Measurements from ENCODE around the gene RASA2. TPM values are rescaled to one million over a fixed set of nuclear protein-coding genes. Genes with fewer than 3 reads are reported as not detected.

Gene RASA2
- total and polyA plus RNA-seq, 10 of the 15 experiments (the other 5 are each of a cell fraction or from before 2014, with no cell fraction given) = 1.9 to 9.4 (median 7.2) TPM

DNA sequence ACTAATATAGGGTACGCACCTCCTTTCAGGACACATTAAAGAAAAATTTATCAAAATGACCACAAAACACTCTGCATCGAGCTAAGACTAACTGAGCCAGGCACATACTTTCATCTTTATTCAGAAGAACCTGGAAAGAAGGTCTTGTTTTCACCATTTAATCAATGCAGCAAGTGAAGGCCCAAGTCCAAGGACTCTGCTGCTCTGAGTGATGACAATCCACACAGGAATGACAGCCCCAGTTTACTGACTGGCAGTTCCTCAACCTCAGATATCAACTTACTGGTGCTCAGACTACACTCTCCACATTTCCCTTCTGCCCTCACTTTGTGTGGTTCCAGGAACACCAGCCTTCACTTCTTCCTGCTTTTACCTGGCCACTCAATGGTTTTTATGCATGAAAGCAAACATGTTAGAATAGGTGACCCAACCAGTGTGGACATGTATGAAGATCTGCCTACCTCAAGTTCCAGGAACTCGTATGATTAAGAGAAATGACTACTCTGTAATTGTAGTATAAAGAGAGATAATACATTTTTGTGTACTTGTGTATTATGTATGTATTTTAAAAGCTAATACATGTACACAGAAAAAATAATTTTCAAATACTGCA, 29.1 kb upstream of the RASA2 start:
- peaks cover 3% of the 10 kb centered on the region; the same call in 1 of the 2 replicates for H3K4me1 ChIP-seq (ENCODE audit: control insufficient read depth, insufficient read depth, low read length)
- no peak for DNase-seq (ENCODE audit: low read depth, low spot score)
- H4K20me1 ChIP-seq (ENCODE audit: control insufficient read depth, insufficient read depth) = no peaks in the 10 kb centered on the region
- no peak for TF ChIP-seq TBL1XR1 (IDR thresholded peaks at IDR 0.05; ENCODE audit: low read depth, low read length)
- H3K27ac ChIP-seq (ENCODE audit: control insufficient read depth, insufficient read depth) = no peak overlapping the region
- no peak overlapping the region for H2AFZ ChIP-seq (ENCODE audit: control insufficient read depth, low read depth, low read length)
- BruUV-seq (replicated peaks) = no TSS peak
- H3K79me2 ChIP-seq (ENCODE audit: control insufficient read depth, insufficient read depth, low read length) = no peaks in the 10 kb centered on the region
- FAIRE-seq = no peak
- no peak overlapping the region for H3K4me2 ChIP-seq (ENCODE audit: control insufficient read depth, insufficient read depth)
- no peak overlapping the region for H3K9ac ChIP-seq (ENCODE audit: control insufficient read depth, insufficient read depth, low read length)
- ChIA-PET POLR2A (no interaction called here), SMC1A (ENCODE audit: uncharacterized antibody, unreplicated experiment) (interaction anchor here (1.1 to 11.9 kb wide), 8 partner anchors 16 to 149 kb away, joined by 3 to 405 read pairs (median 38); no protein-coding TSS in a partner anchor), RAD21 (ENCODE audit: unreplicated experiment) (interaction anchor here (0.6 to 6.3 kb wide), 8 partner anchors 16 to 212 kb away, joined by 3 to 69 read pairs (median 4); no protein-coding TSS in a partner anchor), CTCF (interaction anchor here (0.7 to 12.6 kb wide), 11 partner anchors 9 to 150 kb away, joined by 3 to 642 read pairs (median 4); partner anchors contain the start of gene RASA2)
- H3K36me3 ChIP-seq (ENCODE audit: control insufficient read depth in 2 of 2, insufficient read depth in 2 of 2, low read length in 1 of 2) = no peaks in the 10 kb centered on the region
- no peaks in the 10 kb centered on the region for H3K27me3 ChIP-seq (replicated peaks in 1 of 2; ENCODE audit: control insufficient read depth in 2 of 2, insufficient read depth in 2 of 2, low read length in 1 of 2)
- no peak for ATAC-seq
- WGBS (ENCODE audit: insufficient coverage, insufficient replicate concordance, low lambda C conversion rate, missing lambda C conversion rate) = 30% methylated on average over 3 of the region's 3 CpGs
- in situ Hi-C loops (cut with MboI) = loop anchor here (5.0 kb wide), 1 partner anchor 190 kb away; no protein-coding TSS in a partner anchor
- H3K9me3 ChIP-seq (replicated peaks; ENCODE audit: control insufficient read depth, insufficient read depth, low read length) = no peaks in the 10 kb centered on the region; the same call in 2 of the 3 replicates
- intact Hi-C loops (cut with micrococcal nuclease; ENCODE audit: unreplicated experiment) = no loop called here
- no peak overlapping the region for H3K4me3 ChIP-seq

DNA sequence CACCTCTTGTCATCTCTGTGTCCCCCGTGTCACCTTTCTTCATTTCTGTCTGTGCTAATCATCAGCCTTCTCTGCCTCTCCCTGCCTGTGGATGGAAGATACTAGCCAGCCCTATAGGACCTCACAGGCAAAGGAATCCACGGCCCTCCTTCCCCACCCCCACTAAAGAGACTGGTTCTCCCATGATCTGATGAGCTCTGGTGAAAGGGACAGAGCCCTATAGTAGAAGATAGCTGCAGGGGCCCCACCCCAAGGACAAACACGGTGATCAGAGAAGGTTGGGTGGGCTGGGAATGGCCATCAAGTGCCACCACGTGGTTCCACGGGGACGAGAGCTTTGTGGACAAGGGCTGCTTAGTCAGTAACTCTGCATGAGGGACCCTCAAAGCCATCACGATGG, 27.8 kb upstream of the RASA2 start:
- BruUV-seq (replicated peaks) = no TSS peak
- no peak for FAIRE-seq
- intact Hi-C loops (cut with micrococcal nuclease; ENCODE audit: unreplicated experiment) = no loop called here
- TF ChIP-seq RB1 (IDR thresholded peaks at IDR 0.05; ENCODE audit: borderline replicate concordance) (no peak), DPF2 (IDR thresholded peaks at IDR 0.05) (no peak), MEF2B (IDR thresholded peaks at IDR 0.05; ENCODE audit: partially characterized antibody, poor library complexity, severe bottlenecking) (no peak), HDAC6 (IDR thresholded peaks at IDR 0.05; ENCODE audit: unreplicated experiment) (no peak)
- TF ChIP-seq, protein P1, sequence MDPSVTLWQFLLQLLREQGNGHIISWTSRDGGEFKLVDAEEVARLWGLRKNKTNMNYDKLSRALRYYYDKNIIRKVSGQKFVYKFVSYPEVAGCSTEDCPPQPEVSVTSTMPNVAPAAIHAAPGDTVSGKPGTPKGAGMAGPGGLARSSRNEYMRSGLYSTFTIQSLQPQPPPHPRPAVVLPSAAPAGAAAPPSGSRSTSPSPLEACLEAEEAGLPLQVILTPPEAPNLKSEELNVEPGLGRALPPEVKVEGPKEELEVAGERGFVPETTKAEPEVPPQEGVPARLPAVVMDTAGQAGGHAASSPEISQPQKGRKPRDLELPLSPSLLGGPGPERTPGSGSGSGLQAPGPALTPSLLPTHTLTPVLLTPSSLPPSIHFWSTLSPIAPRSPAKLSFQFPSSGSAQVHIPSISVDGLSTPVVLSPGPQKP (IDR thresholded peaks at IDR 0.05; ENCODE audit: low read depth, low read length) = no peak
- TF ChIP-seq, protein P2, sequence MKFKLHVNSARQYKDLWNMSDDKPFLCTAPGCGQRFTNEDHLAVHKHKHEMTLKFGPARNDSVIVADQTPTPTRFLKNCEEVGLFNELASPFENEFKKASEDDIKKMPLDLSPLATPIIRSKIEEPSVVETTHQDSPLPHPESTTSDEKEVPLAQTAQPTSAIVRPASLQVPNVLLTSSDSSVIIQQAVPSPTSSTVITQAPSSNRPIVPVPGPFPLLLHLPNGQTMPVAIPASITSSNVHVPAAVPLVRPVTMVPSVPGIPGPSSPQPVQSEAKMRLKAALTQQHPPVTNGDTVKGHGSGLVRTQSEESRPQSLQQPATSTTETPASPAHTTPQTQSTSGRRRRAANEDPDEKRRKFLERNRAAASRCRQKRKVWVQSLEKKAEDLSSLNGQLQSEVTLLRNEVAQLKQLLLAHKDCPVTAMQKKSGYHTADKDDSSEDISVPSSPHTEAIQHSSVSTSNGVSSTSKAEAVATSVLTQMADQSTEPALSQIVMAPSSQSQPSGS (IDR thresholded peaks at IDR 0.05; ENCODE audit: low read length) = no peak
- TF ChIP-seq, protein P3, sequence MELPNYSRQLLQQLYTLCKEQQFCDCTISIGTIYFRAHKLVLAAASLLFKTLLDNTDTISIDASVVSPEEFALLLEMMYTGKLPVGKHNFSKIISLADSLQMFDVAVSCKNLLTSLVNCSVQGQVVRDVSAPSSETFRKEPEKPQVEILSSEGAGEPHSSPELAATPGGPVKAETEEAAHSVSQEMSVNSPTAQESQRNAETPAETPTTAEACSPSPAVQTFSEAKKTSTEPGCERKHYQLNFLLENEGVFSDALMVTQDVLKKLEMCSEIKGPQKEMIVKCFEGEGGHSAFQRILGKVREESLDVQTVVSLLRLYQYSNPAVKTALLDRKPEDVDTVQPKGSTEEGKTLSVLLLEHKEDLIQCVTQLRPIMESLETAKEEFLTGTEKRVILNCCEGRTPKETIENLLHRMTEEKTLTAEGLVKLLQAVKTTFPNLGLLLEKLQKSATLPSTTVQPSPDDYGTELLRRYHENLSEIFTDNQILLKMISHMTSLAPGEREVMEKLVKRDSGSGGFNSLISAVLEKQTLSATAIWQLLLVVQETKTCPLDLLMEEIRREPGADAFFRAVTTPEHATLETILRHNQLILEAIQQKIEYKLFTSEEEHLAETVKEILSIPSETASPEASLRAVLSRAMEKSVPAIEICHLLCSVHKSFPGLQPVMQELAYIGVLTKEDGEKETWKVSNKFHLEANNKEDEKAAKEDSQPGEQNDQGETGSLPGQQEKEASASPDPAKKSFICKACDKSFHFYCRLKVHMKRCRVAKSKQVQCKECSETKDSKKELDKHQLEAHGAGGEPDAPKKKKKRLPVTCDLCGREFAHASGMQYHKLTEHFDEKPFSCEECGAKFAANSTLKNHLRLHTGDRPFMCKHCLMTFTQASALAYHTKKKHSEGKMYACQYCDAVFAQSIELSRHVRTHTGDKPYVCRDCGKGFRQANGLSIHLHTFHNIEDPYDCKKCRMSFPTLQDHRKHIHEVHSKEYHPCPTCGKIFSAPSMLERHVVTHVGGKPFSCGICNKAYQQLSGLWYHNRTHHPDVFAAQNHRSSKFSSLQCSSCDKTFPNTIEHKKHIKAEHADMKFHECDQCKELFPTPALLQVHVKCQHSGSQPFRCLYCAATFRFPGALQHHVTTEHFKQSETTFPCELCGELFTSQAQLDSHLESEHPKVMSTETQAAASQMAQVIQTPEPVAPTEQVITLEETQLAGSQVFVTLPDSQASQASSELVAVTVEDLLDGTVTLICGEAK (IDR thresholded peaks at IDR 0.05; ENCODE audit: borderline replicate concordance) = no peak

More for the DNA sequence above, 27.8 kb upstream of the RASA2 start:
- peaks cover 3% of the 10 kb centered on the region; the same call in 1 of the 2 replicates for H3K4me1 ChIP-seq (ENCODE audit: control insufficient read depth, insufficient read depth, low read length)
- no peak overlapping the region for H2AFZ ChIP-seq (ENCODE audit: control insufficient read depth, low read depth, low read length)
- POLR2A ChIA-PET = interaction anchor here (1.1 kb wide), 1 partner anchor 148 kb away, joined by 3 read pairs; no protein-coding TSS in a partner anchor
- no peak overlapping the region for H3K27ac ChIP-seq (ENCODE audit: control insufficient read depth, insufficient read depth)
- CTCF ChIA-PET = interaction anchor here (0.8 to 12.6 kb wide), 18 partner anchors 10 to 454 kb away, joined by 3 to 642 read pairs (median 6); no protein-coding TSS in a partner anchor
- H3K4me2 ChIP-seq (ENCODE audit: control insufficient read depth, insufficient read depth) = no peak overlapping the region
- ATAC-seq (no peak), DNase-seq (ENCODE audit: low read depth, low spot score) (no peak)
- RAD21 ChIA-PET (ENCODE audit: unreplicated experiment) = interaction anchor here (0.6 to 5.2 kb wide), 11 partner anchors 19 to 821 kb away, joined by 3 to 44 read pairs (median 4); partner anchors contain the start of gene PXYLP1
- no peak overlapping the region for H3K4me3 ChIP-seq
- WGBS (ENCODE audit: insufficient coverage, insufficient replicate concordance, low lambda C conversion rate, missing lambda C conversion rate) = 51% methylated on average over 7 of the region's 7 CpGs
- no peaks in the 10 kb centered on the region for H3K27me3 ChIP-seq (replicated peaks in 1 of 2; ENCODE audit: control insufficient read depth in 2 of 2, insufficient read depth in 2 of 2, low read length in 1 of 2)
- SMC1A ChIA-PET (ENCODE audit: uncharacterized antibody, unreplicated experiment) = interaction anchor here (0.5 to 11.9 kb wide), 11 partner anchors 30 to 425 kb away, joined by 3 to 405 read pairs (median 4); no protein-coding TSS in a partner anchor
- no peak overlapping the region for H3K9ac ChIP-seq (ENCODE audit: control insufficient read depth, insufficient read depth, low read length)
- H3K9me3 ChIP-seq (replicated peaks; ENCODE audit: control insufficient read depth, insufficient read depth, low read length) = peaks cover 1% of the 10 kb centered on the region
- no peaks in the 10 kb centered on the region for H3K79me2 ChIP-seq (ENCODE audit: control insufficient read depth, insufficient read depth, low read length)
- in situ Hi-C loops (cut with MboI) = loop anchor here (5.0 kb wide), 1 partner anchor 188 kb away; no protein-coding TSS in a partner anchor
- no peaks in the 10 kb centered on the region for H4K20me1 ChIP-seq (ENCODE audit: control insufficient read depth, insufficient read depth)
- H3K36me3 ChIP-seq (ENCODE audit: control insufficient read depth in 2 of 2, insufficient read depth in 2 of 2, low read length in 1 of 2) = no peaks in the 10 kb centered on the region

Data from GM12878 (cell line).